ENCODE measurements around the gene RGSL1. TPM values are rescaled to one million over a fixed set of nuclear protein-coding genes. Genes with fewer than 3 reads are reported as not detected.

Gene RGSL1
- total and polyA plus RNA-seq, 7 experiments from 2014 or later, result not detected

DNA sequence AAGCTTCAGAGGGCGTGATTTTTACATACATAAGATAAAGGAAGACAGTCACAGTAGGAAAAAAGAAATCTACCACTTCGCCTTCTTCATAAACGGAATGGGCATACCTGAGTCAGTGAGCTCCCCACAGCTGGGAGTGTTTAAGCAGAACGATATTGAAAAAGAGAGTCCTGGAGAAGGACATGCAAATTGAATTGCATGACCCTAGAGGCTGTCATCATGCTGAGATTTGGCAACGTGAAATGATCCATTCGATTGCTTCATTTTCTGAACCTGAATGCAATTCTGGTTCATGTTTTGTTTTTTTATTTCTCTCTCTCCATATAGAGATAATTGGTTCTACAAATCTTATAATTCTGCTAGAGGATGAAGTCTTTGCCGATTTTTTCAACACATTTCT lies 3.7 kb downstream of the RGSL1 start:
- H3K36me3 Mint-ChIP-seq, result no peaks in the 10 kb centered on the region
- no peaks in the 10 kb centered on the region for H3K4me1 ChIP-seq (ENCODE audit: control insufficient read depth in 2 of 2, insufficient read depth in 2 of 2, low read length in 2 of 2)
- H3K27me3 ChIP-seq (ENCODE audit: control insufficient read depth in 2 of 2, insufficient read depth in 2 of 2, low read length in 2 of 2), result peaks cover 0 to 4% of the 10 kb centered on the region in 2 donors
- CTCF ChIA-PET, result interaction anchor here (1.2 kb wide), 1 partner anchor 10 kb away, joined by 3 read pairs; no protein-coding TSS in a partner anchor
- H3K4me3 ChIP-seq (ENCODE audit: low read length), result no peak overlapping the region
- no peak for ATAC-seq
- no peaks in the 10 kb centered on the region for H3K36me3 ChIP-seq (ENCODE audit: control insufficient read depth in 2 of 3, insufficient read depth in 3 of 3, low read length in 3 of 3)
- H3K9me3 Mint-ChIP-seq, result peaks cover 0 to 3% (median 0%) of the 10 kb centered on the region in 11 donors
- intact Hi-C loops (cut with micrococcal nuclease), result no loop called here
- POLR2A ChIA-PET, result no interaction called here
- peaks cover 11 to 21% (median 18%) of the 10 kb centered on the region in 5 donors for H3K27me3 Mint-ChIP-seq
- H3K4me1 Mint-ChIP-seq, result peaks cover 0 to 2% (median 0%) of the 10 kb centered on the region in 7 donors
- no peak overlapping the region for H3K27ac Mint-ChIP-seq
- no peak for DNase-seq
- no peak overlapping the region for H3K4me3 Mint-ChIP-seq
- H3K9me3 ChIP-seq (ENCODE audit: control insufficient read depth in 2 of 3, low read length in 3 of 3), result no peaks in the 10 kb centered on the region
- no peak overlapping the region for H3K27ac ChIP-seq (ENCODE audit: low read depth, low read length)

DNA sequence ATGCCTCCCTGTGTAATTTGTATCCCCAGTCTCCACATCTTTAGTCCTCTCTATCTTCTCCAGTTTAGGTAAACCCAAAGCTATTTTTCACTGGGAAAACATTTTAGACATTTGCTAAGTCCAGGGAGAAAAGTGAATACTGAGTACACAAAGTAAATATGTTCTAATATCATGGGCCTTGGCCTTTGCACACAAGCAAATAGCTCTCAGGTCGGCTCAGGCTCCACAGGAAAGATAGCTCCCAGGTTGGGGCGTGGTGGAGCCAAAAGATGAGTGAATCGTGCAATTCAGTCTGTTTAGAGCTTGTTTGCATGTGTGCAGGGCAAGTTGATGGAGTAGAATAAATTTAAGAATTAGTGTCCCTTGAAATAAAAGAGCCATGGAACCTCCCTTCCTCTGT lies 7.9 kb downstream of the RGSL1 start:
- Mint-ChIP-seq H3K27ac (no peak overlapping the region), H3K4me3 (no peak overlapping the region), H3K9me3 (peaks cover 0 to 4% (median 0%) of the 10 kb centered on the region in 11 donors), H3K27me3 (peaks cover 36 to 46% (median 44%) of the 10 kb centered on the region in 5 donors), H3K36me3 (no peaks in the 10 kb centered on the region), H3K4me1 (peaks cover 0 to 4% (median 0%) of the 10 kb centered on the region in 7 donors)
- intact Hi-C loops (cut with micrococcal nuclease), result no loop called here
- Histone ChIP-seq H3K36me3 (ENCODE audit: control insufficient read depth in 2 of 3, insufficient read depth in 3 of 3, low read length in 3 of 3) (no peaks in the 10 kb centered on the region), H3K27ac (ENCODE audit: low read depth, low read length) (no peak overlapping the region), H3K9me3 (ENCODE audit: control insufficient read depth in 2 of 3, low read length in 3 of 3) (no peaks in the 10 kb centered on the region), H3K4me1 (ENCODE audit: control insufficient read depth in 2 of 2, insufficient read depth in 2 of 2, low read length in 2 of 2) (no peaks in the 10 kb centered on the region), H3K27me3 (ENCODE audit: control insufficient read depth in 2 of 2, insufficient read depth in 2 of 2, low read length in 2 of 2) (peaks cover 0 to 4% of the 10 kb centered on the region in 2 donors), H3K4me3 (ENCODE audit: low read length) (no peak overlapping the region)
- DNase-seq (no peak), ATAC-seq (no peak)
- ChIA-PET CTCF (no interaction called here), POLR2A (no interaction called here)

DNA sequence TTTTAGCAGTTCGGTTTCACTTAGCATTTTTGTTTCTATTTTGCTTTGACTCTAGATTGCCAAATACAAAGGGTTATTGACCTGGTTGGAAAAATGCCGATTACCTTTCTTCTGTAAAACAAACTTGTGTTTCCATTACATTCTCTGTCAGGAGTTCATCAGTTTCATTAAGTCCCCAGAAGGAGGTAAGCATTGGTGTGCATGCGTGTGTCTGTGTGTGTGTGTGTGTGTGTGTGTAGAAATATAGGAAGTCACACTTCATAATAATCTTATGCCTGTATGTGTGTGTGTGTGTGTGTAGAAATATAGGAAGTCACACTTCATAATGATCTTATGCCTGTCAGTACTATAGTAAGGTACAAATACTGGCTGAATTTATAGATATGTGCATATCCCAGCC lies 10.0 kb downstream of the RGSL1 start:
- Histone ChIP-seq H3K4me3 (ENCODE audit: low read length) (no peak overlapping the region), H3K4me1 (ENCODE audit: control insufficient read depth in 2 of 2, insufficient read depth in 2 of 2, low read length in 2 of 2) (no peaks in the 10 kb centered on the region), H3K9me3 (ENCODE audit: control insufficient read depth in 2 of 3, low read length in 3 of 3) (no peaks in the 10 kb centered on the region), H3K27me3 (ENCODE audit: control insufficient read depth in 2 of 2, insufficient read depth in 2 of 2, low read length in 2 of 2) (peaks cover 0 to 4% of the 10 kb centered on the region in 2 donors), H3K36me3 (ENCODE audit: control insufficient read depth in 2 of 3, insufficient read depth in 3 of 3, low read length in 3 of 3) (no peaks in the 10 kb centered on the region), H3K27ac (ENCODE audit: low read depth, low read length) (no peak overlapping the region)
- ChIA-PET POLR2A (no interaction called here), CTCF (no interaction called here)
- Mint-ChIP-seq H3K36me3 (peaks cover 0 to 3% (median 0%) of the 10 kb centered on the region in 5 donors), H3K27ac (no peak overlapping the region), H3K27me3 (peaks cover 42 to 54% (median 46%) of the 10 kb centered on the region in 5 donors), H3K4me3 (no peak overlapping the region), H3K4me1 (peaks cover 0 to 4% (median 0%) of the 10 kb centered on the region in 7 donors), H3K9me3 (peaks cover 0 to 13% (median 2%) of the 10 kb centered on the region in 11 donors)
- no peak for DNase-seq
- intact Hi-C loops (cut with micrococcal nuclease), result no loop called here
- peak; percentile 37 for ATAC-seq

DNA sequence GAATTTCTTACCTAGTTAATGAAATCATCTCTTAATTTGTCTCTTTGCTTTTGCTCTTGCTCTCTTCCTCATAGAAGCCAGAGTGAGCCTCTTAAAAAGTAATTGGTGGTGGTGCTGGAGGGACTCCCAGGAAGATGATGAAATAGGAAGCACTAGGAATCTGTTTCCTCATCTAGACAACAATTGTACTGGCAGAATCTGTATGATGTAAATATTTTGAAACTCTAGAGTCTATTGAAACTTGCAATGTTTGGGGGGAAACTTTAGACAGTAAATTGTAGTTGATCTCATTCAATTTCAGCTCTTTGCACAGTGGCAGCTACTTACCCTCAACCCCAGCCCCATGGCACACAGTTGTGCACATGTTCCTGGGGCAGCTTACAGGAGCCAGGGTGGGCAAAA lies 10.6 kb downstream of the RGSL1 start:
- DNase-seq (no peak), ATAC-seq (no peak)
- peaks cover 39 to 53% (median 46%) of the 10 kb centered on the region in 5 donors for H3K27me3 Mint-ChIP-seq
- Histone ChIP-seq H3K36me3 (ENCODE audit: control insufficient read depth in 2 of 3, insufficient read depth in 3 of 3, low read length in 3 of 3) (no peaks in the 10 kb centered on the region), H3K9me3 (ENCODE audit: control insufficient read depth in 2 of 3, low read length in 3 of 3) (no peaks in the 10 kb centered on the region), H3K27ac (ENCODE audit: low read depth, low read length) (no peak overlapping the region), H3K27me3 (ENCODE audit: control insufficient read depth in 2 of 2, insufficient read depth in 2 of 2, low read length in 2 of 2) (peaks cover 0 to 4% of the 10 kb centered on the region in 2 donors), H3K4me3 (ENCODE audit: low read length) (no peak overlapping the region), H3K4me1 (ENCODE audit: control insufficient read depth in 2 of 2, insufficient read depth in 2 of 2, low read length in 2 of 2) (no peaks in the 10 kb centered on the region)
- no peak overlapping the region for H3K4me3 Mint-ChIP-seq
- no peak overlapping the region for H3K27ac Mint-ChIP-seq
- intact Hi-C loops (cut with micrococcal nuclease), result no loop called here
- peaks cover 0 to 4% (median 0%) of the 10 kb centered on the region in 7 donors for H3K4me1 Mint-ChIP-seq
- H3K9me3 Mint-ChIP-seq, result peaks cover 0 to 13% (median 2%) of the 10 kb centered on the region in 11 donors
- POLR2A ChIA-PET, result no interaction called here
- CTCF ChIA-PET, result no interaction called here
- peaks cover 0 to 3% (median 0%) of the 10 kb centered on the region in 5 donors for H3K36me3 Mint-ChIP-seq

DNA sequence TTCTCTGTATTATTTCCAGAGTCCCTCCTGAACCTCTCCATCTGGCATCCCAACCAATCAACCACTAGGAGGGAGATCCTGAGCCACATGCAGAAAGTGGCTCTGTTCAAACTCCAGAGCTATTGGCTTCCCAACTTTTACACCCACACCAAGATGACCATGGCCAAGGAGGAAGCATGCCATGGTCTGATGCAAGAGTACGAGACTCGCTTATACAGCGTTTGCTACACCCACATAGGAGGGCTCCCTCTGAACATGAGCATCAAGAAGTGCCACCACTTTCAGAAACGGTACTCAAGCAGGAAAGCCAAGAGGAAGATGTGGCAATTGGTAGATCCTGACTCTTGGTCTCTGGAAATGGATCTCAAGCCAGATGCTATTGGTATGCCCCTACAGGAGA lies 23.6 kb downstream of the RGSL1 start:
- Histone ChIP-seq H3K36me3 (ENCODE audit: control insufficient read depth in 2 of 3, insufficient read depth in 3 of 3, low read length in 3 of 3) (no peaks in the 10 kb centered on the region), H3K9me3 (ENCODE audit: control insufficient read depth in 2 of 3, low read length in 3 of 3) (no peaks in the 10 kb centered on the region), H3K27ac (ENCODE audit: low read depth, low read length) (no peak overlapping the region), H3K4me1 (ENCODE audit: control insufficient read depth in 2 of 2, insufficient read depth in 2 of 2, low read length in 2 of 2) (no peaks in the 10 kb centered on the region), H3K4me3 (ENCODE audit: low read length) (no peak overlapping the region), H3K27me3 (ENCODE audit: control insufficient read depth in 2 of 2, insufficient read depth in 2 of 2, low read length in 2 of 2) (no peaks in the 10 kb centered on the region)
- ChIA-PET CTCF (no interaction called here), POLR2A (no interaction called here)
- Mint-ChIP-seq H3K9me3 (peaks cover 5 to 31% (median 11%) of the 10 kb centered on the region in 11 donors), H3K36me3 (peaks cover 0 to 8% (median 0%) of the 10 kb centered on the region in 5 donors), H3K4me1 (no peaks in the 10 kb centered on the region), H3K27me3 (peaks cover 15 to 30% (median 20%) of the 10 kb centered on the region in 5 donors), H3K27ac (no peak overlapping the region), H3K4me3 (no peak overlapping the region)
- intact Hi-C loops (cut with micrococcal nuclease), result no loop called here
- DNase-seq (no peak), ATAC-seq (no peak)

DNA sequence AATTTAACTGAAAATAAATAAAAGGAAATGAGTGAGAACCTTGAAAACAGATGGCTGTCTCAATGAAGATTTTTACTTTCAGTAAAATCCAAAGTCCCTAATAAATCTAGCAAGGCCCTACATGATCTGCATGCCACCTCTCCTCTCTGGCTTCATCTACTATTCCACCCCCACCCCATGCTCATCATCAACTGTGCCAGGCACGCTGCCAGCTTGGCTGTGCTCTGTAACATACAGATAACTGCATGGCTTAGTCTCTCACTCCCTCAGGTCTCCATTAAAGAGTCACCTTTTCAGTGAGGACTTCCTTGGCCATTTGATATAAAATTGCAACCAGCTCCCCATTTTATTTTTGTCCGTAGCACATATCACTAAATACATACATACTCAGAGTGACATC lies 26.7 kb downstream of the RGSL1 start:
- ChIA-PET CTCF (no interaction called here), POLR2A (interaction anchor here (0.6 kb wide), 1 partner anchor 1925 kb away, joined by 8 read pairs; no protein-coding TSS in a partner anchor)
- Histone ChIP-seq H3K9me3 (ENCODE audit: control insufficient read depth in 2 of 3, low read length in 3 of 3) (no peaks in the 10 kb centered on the region), H3K27me3 (ENCODE audit: control insufficient read depth in 2 of 2, insufficient read depth in 2 of 2, low read length in 2 of 2) (no peaks in the 10 kb centered on the region), H3K4me3 (ENCODE audit: low read length) (no peak overlapping the region), H3K27ac (ENCODE audit: low read depth, low read length) (no peak overlapping the region), H3K36me3 (ENCODE audit: control insufficient read depth in 2 of 3, insufficient read depth in 3 of 3, low read length in 3 of 3) (no peaks in the 10 kb centered on the region), H3K4me1 (ENCODE audit: control insufficient read depth in 2 of 2, insufficient read depth in 2 of 2, low read length in 2 of 2) (no peaks in the 10 kb centered on the region)
- Mint-ChIP-seq H3K9me3 (peaks cover 4 to 39% (median 18%) of the 10 kb centered on the region in 11 donors), H3K4me1 (no peaks in the 10 kb centered on the region), H3K36me3 (peaks cover 0 to 8% (median 0%) of the 10 kb centered on the region in 5 donors), H3K27me3 (peaks cover 9 to 38% (median 30%) of the 10 kb centered on the region in 5 donors), H3K4me3 (no peak overlapping the region), H3K27ac (no peak overlapping the region)
- no peak for ATAC-seq
- no peak for DNase-seq
- intact Hi-C loops (cut with micrococcal nuclease), result no loop called here

DNA sequence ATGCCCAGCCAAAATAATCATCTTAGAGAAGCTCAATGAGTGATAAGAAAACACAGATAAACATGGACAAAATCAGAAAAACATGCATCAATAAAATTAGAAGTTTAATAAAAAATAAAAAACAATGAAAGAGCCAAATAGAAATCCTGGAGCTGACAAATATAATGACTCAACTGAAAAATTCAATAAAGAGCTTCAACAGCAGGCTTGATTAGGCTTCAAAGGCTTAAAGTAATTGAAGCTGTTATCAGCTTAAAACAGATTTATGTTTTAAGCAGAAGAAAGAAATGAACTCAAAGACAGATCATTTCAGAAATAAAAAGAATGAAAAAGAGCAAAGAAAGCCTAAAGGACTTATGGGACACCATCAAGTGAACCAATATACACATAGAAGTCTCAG lies 28.3 kb downstream of the RGSL1 start:
- CTCF ChIA-PET, result no interaction called here
- H3K27ac ChIP-seq (ENCODE audit: low read depth, low read length), result no peak overlapping the region
- DNase-seq (no peak), ATAC-seq (no peak)
- no peak overlapping the region for H3K4me3 ChIP-seq (ENCODE audit: low read length)
- H3K27me3 ChIP-seq (ENCODE audit: control insufficient read depth in 2 of 2, insufficient read depth in 2 of 2, low read length in 2 of 2), result no peaks in the 10 kb centered on the region
- intact Hi-C loops (cut with micrococcal nuclease), result no loop called here
- POLR2A ChIA-PET, result no interaction called here
- H3K36me3 ChIP-seq (ENCODE audit: control insufficient read depth in 2 of 3, insufficient read depth in 3 of 3, low read length in 3 of 3), result no peaks in the 10 kb centered on the region
- Mint-ChIP-seq H3K27ac (no peak overlapping the region), H3K4me3 (no peak overlapping the region), H3K4me1 (no peaks in the 10 kb centered on the region), H3K9me3 (peaks cover 4 to 43% (median 18%) of the 10 kb centered on the region in 11 donors), H3K27me3 (peaks cover 8 to 37% (median 30%) of the 10 kb centered on the region in 5 donors), H3K36me3 (peaks cover 0 to 8% (median 0%) of the 10 kb centered on the region in 5 donors)
- no peaks in the 10 kb centered on the region for H3K9me3 ChIP-seq (ENCODE audit: control insufficient read depth in 2 of 3, low read length in 3 of 3)
- H3K4me1 ChIP-seq (ENCODE audit: control insufficient read depth in 2 of 2, insufficient read depth in 2 of 2, low read length in 2 of 2), result no peaks in the 10 kb centered on the region

Measured in naive thymus-derived CD4-positive, alpha-beta T cell (primary cell).